OCI-LY7 (cell line): ENCODE results near the gene TAGLN2. TPM values are rescaled to one million over a fixed set of nuclear protein-coding genes. Genes with fewer than 3 reads are reported as not detected.
"Not testable (repeated sequence)": the region's sequence is repeated elsewhere in the genome, so short reads cannot be mapped to it uniquely, and the experiment has no call there.

ENCODE experiments used
- BruUV-seq: library from RNA; stranded (reverse); fragments of 400-500 nt; replicated peaks from 2 replicates; lab custom pipeline; 2021; lab: Mats Ljungman, UMichigan
- CTCF ChIA-PET: fragments of 300-600 bp; sonication (Branson Sonifier 250); formaldehyde crosslinking; loops from one replicate; lab custom pipeline; 2022; ENCODE audit warnings: antibody characterized with exemption; ENCODE audit not compliant: unreplicated experiment; lab: Charles Lee
- POLR2A ChIA-PET: fragments of 300-600 bp; sonication (Branson Sonifier 250); formaldehyde crosslinking; loops from one replicate; lab custom pipeline; 2022; ENCODE audit warnings: antibody characterized with exemption; lab: Charles Lee
- DNase-seq: peaks from one replicate; pipeline ENCODE4 v3.0.0-alpha.2; 2015; ENCODE audit warnings: low spot score
- H2AFZ ChIP-seq: fragments of 200-600 bp; sonication (generic), shearing (Covaris generic); 2 replicates; pipeline ENCODE4 v1.6.1; 2014; ENCODE audit warnings: mild to moderate bottlenecking, antibody characterized with exemption, low read length, moderate library complexity
- H3K27ac ChIP-seq: fragments of 200-600 bp; sonication (generic); 2 replicates; pipeline ENCODE4 v1.5.1; 2014; ENCODE audit warnings: mixed run types, low read depth, mild to moderate bottlenecking, moderate library complexity, low read length, inconsistent platforms; ENCODE audit not compliant: poor library complexity, severe bottlenecking
- H3K36me3 ChIP-seq: fragments of 200-600 bp; sonication (generic); 2 replicates; pipeline ENCODE4 v1.6.1; 2014; ENCODE audit warnings: mild to moderate bottlenecking, antibody characterized with exemption, low read length, moderate library complexity, mixed read lengths; ENCODE audit not compliant: insufficient read depth
- H3K4me1 ChIP-seq: fragments of 200-600 bp; sonication (generic); 2 replicates; pipeline ENCODE4 v1.5.1; 2014; ENCODE audit warnings: mild to moderate bottlenecking, low read length; ENCODE audit not compliant: insufficient read depth, poor library complexity, severe bottlenecking
- H3K4me2 ChIP-seq: fragments of 200-600 bp; sonication (generic); 2 replicates; pipeline ENCODE4 v1.6.1; 2014; ENCODE audit warnings: mild to moderate bottlenecking, low read length
- H3K4me3 ChIP-seq: fragments of 200-600 bp; sonication (generic); 2 replicates; pipeline ENCODE4 v1.5.1; 2014; ENCODE audit warnings: mild to moderate bottlenecking, low read depth, low read length; ENCODE audit not compliant: poor library complexity, severe bottlenecking
- H3K79me2 ChIP-seq: fragments of 200-600 bp; sonication (generic); 2 replicates; pipeline ENCODE4 v1.6.1; 2016; ENCODE audit warnings: low read depth, mild to moderate bottlenecking, low read length, moderate library complexity, mixed read lengths; ENCODE audit not compliant: insufficient read depth
- H3K9me2 ChIP-seq: fragments of 200-600 bp; sonication (generic); 2 replicates; pipeline ENCODE4 v1.6.1; 2016; ENCODE audit warnings: mild to moderate bottlenecking, low read length, mixed read lengths; ENCODE audit not compliant: insufficient read depth
- H3K9me3 ChIP-seq: fragments of 200-600 bp; sonication (generic); 2 replicates; pipeline ENCODE4 v1.6.1; 2014; ENCODE audit warnings: mild to moderate bottlenecking, mixed run types, low read length, mixed read lengths
- H4K20me1 ChIP-seq: fragments of 200-600 bp; sonication (generic); 2 replicates; pipeline ENCODE4 v1.6.1; 2014; ENCODE audit warnings: mild to moderate bottlenecking, antibody characterized with exemption, low read length, moderate library complexity, mixed read lengths; ENCODE audit not compliant: insufficient read depth
- EZH2phosphoT487 ChIP-seq: fragments of 200-600 bp; sonication (generic); IDR thresholded peaks from 2 replicates; pipeline ENCODE4 v1.6.1; 2018; ENCODE audit warnings: low read depth, borderline replicate concordance, mild to moderate bottlenecking, mixed run types, antibody characterized with exemption, low read length, moderate library complexity, mixed read lengths
- intact Hi-C: fragments of 100-400 bp; cut with micrococcal nuclease; formaldehyde crosslinking; loops from one replicate; pipeline ENCODE4 v1.10.0; 2022; ENCODE audit not compliant: unreplicated experiment
- total RNA-seq, 2 experiments: library from RNA; depleted of rRNA in 1 of 2; stranded (reverse); fragments of >200 nt in 1 of 2; shearing (Covaris generic) in 1 of 2; gene quantifications; 2 replicates each; pipeline ENCODE4 v1.2.3, GENCODE V29; 2014 to 2022
- TF ChIP-seq, protein P1 (sequence below): fragments of 200-600 bp; sonication (generic); conservative IDR thresholded peaks from 2 replicates; pipeline ENCODE4 v1.5.1; 2014; ENCODE audit warnings: mild to moderate bottlenecking, antibody characterized with exemption, low read length, moderate library complexity, mixed read lengths

Gene TAGLN2
- total RNA-seq, 2 experiments from 2014 or later: 193 to 215 TPM

- ChIA-PET CTCF (no interaction called here), POLR2A (no interaction called here)
- intact Hi-C loops: no loop called here
- Histone ChIP-seq H3K27ac (no peak overlapping the region), H3K9me2 (no peaks in the 10 kb centered on the region), H3K4me3 (no peak overlapping the region), H4K20me1 (no peaks in the 10 kb centered on the region), H3K36me3 (no peaks in the 10 kb centered on the region), H3K79me2 (no peaks in the 10 kb centered on the region), H3K4me1 (peaks cover 21% of the 10 kb centered on the region), H3K4me2 (no peak overlapping the region), H3K9me3 (no peaks in the 10 kb centered on the region), H2AFZ (no peak overlapping the region)
- no peak for DNase-seq
- no peak for TF ChIP-seq EZH2phosphoT487
- TF ChIP-seq, protein P1, sequence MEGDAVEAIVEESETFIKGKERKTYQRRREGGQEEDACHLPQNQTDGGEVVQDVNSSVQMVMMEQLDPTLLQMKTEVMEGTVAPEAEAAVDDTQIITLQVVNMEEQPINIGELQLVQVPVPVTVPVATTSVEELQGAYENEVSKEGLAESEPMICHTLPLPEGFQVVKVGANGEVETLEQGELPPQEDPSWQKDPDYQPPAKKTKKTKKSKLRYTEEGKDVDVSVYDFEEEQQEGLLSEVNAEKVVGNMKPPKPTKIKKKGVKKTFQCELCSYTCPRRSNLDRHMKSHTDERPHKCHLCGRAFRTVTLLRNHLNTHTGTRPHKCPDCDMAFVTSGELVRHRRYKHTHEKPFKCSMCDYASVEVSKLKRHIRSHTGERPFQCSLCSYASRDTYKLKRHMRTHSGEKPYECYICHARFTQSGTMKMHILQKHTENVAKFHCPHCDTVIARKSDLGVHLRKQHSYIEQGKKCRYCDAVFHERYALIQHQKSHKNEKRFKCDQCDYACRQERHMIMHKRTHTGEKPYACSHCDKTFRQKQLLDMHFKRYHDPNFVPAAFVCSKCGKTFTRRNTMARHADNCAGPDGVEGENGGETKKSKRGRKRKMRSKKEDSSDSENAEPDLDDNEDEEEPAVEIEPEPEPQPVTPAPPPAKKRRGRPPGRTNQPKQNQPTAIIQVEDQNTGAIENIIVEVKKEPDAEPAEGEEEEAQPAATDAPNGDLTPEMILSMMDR: no peak
- no TSS peak for BruUV-seq
These were observed 17.0 kb downstream of the TAGLN2 start for GRCh38 chr1:159908031-159908940.

DNA sequence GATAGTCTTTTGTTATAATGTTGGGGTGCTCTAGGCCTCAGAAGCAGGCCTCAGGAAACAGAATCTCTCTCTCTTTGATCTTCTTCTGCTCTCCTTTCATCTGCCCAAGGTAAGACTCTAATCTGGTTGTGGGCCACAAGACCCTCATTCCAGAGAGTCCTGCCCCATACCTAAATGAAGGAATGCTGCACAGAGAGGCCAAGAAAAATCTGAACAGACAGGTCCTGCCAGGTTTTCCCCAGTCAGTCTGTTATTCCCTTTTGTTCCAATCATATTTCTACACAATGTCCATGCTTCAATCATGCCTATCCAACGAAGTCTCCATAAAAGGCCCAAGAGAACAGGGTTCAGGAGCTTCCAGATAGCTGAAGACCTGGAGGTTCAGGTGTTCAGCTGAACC is 18.3 kb downstream of the TAGLN2 start:
- Histone ChIP-seq H3K79me2 (no peaks in the 10 kb centered on the region), H3K4me2 (no peak overlapping the region), H2AFZ (no peak overlapping the region), H4K20me1 (no peaks in the 10 kb centered on the region), H3K4me3 (no peak overlapping the region), H3K36me3 (no peaks in the 10 kb centered on the region), H3K9me2 (no peaks in the 10 kb centered on the region), H3K9me3 (no peaks in the 10 kb centered on the region), H3K27ac (no peak overlapping the region), H3K4me1 (peaks cover 21% of the 10 kb centered on the region)
- TF ChIP-seq EZH2phosphoT487: no peak
- TF ChIP-seq, protein P1: no peak
- ChIA-PET CTCF (no interaction called here), POLR2A (no interaction called here)
- no TSS peak for BruUV-seq
- DNase-seq: no peak
- intact Hi-C loops: no loop called here

- H3K4me2 ChIP-seq, H2AFZ ChIP-seq, H3K4me1 ChIP-seq, H3K9me2 ChIP-seq, intact Hi-C loops, DNase-seq, H3K36me3 ChIP-seq, H3K79me2 ChIP-seq, BruUV-seq, H3K9me3 ChIP-seq, H3K4me3 ChIP-seq, H3K27ac ChIP-seq, H4K20me1 ChIP-seq: not testable (repeated sequence)
- ChIA-PET CTCF (interaction anchor here (1.3 kb wide), 1 partner anchor 11 kb away, joined by 3 read pairs; no protein-coding TSS in a partner anchor), POLR2A (interaction anchor here (0.7 kb wide), 1 partner anchor 82 kb away, joined by 3 read pairs; no protein-coding TSS in a partner anchor)
These were observed 21.3 kb downstream of the TAGLN2 start for GRCh38 chr1:159904036-159904435.
